T-helper 1 cell treated with Interleukin-12 subunit alpha and Interleukin-12 subunit beta and Interleukin-4 antibody, amounts not matched to agents 30 ng/mL and 1 ng/mL, for 36 hours (primary cell): ENCODE data around the gene PLXNC1. TPM values are rescaled to one million over a fixed set of nuclear protein-coding genes. Genes with fewer than 3 reads are reported as not detected.

ENCODE experiments used
- intact Hi-C: fragments of 100-400 bp; cut with micrococcal nuclease; formaldehyde crosslinking; loops from one replicate; pipeline ENCODE4 v1.15.1; 2024
- total RNA-seq: library from RNA; stranded (reverse); gene quantifications from 2 replicates; pipeline ENCODE4 v1.2.3, GENCODE V29; 2022

Gene PLXNC1
- total RNA-seq, 1 donor from 2014 or later = 38.7 TPM

DNA sequence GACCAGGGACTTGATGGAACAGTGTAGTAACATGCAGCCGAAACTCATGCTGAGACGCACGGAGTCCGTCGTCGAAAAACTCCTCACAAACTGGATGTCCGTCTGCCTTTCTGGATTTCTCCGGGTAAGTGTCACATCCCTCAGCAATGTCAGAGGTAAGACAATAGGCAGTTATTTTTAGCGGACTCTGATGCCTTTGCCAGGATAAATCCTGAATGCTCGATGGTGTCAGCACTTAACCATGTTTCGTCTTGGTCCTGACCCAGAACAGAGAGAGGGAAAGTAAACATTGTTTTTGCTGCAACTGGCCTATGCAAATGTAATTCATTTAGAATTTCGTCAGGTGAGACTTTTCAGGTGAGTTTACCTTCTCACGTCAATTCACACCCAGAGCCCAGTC is 112.3 kb downstream of the PLXNC1 start:
- intact Hi-C loops = loop anchor here (5.0 to 10.0 kb wide), 3 partner anchors 112 to 583 kb away; partner anchors contain the start of gene CRADD

DNA sequence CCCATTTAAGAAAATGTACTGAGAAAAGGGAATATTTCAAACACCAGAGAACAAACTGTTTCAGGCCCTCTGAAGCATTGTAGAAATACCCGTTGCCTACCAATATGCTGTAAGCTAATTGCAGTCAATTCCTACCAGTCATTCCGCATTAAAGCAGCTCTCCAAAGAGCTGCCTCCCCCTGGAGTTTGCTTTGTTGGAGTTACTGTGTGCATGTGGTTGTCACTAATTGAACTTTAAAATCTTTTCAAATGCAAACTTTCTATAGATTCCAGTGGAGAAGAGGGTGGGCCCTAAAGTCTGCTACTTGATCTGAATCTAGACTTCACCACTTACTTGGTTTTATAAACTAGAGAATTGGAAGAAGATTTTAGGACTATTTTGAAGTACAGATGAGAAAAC is 112.7 kb downstream of the PLXNC1 start:
- intact Hi-C loops = loop anchor here (5.0 to 10.0 kb wide), 3 partner anchors 111 to 584 kb away; partner anchors contain the start of gene CRADD

DNA sequence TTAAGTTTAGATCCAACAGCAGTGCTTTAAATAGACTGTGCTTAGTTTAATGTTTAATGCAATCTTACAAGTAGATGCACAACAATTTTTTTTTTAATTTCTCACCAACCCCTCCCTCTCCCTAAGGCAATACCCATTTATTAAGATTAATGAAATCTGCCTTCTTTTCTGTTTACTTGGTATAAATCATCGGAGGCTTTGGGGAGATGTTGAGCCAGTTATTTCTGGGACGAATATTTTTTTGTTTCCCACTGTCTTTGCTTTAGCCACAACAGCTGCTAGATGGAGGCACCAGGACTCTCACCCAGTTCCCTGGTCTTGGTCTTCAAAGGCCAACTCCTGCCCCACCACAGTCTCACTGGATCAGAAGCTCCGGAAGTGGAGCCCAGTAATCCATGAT is 113.4 kb downstream of the PLXNC1 start:
- intact Hi-C loops = loop anchor here (2.0 to 10.0 kb wide), 4 partner anchors 65 to 584 kb away; partner anchors contain the start of gene CRADD

DNA sequence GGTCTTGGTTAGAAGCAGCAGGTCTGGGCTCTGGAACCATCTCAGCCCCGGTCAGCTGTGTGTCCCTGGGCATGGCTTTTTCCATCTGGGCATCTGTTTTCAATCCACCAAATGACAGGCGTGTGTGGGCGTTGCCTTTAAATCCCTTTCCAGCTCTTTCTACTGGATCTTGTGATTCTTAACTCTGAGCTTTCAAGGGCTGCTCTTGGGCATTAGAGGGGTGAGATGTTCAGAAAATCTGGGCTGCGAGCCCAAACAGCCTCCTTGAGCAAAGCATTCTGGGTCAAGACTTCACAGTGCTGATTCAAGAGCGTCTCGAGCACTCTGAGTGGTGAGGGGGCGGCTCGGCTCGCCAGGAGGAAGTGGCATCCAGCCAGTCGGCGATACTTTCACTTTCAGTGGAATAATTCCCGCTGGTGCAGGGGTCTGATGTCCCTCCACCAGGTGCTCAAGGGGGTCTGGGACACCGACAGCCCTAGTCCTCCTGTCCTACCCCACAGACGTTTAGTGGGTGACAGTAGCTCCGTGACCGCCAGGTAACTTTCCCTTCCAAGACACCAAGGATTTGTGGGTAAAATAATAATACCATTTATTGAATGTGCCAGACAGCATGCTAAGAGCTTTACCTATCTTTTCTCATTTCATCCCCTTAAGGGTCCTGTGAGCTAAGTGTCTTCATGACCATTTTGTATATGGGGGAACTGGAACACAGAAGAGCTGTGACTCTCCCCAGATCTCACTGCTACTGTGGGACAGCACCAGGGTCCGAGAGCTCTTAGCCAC is 114.0 kb downstream of the PLXNC1 start:
- intact Hi-C loops = loop anchor here (1.0 to 10.0 kb wide), 9 partner anchors 18 to 585 kb away; partner anchors contain the start of genes CEP83, CRADD and PLXNC1

DNA sequence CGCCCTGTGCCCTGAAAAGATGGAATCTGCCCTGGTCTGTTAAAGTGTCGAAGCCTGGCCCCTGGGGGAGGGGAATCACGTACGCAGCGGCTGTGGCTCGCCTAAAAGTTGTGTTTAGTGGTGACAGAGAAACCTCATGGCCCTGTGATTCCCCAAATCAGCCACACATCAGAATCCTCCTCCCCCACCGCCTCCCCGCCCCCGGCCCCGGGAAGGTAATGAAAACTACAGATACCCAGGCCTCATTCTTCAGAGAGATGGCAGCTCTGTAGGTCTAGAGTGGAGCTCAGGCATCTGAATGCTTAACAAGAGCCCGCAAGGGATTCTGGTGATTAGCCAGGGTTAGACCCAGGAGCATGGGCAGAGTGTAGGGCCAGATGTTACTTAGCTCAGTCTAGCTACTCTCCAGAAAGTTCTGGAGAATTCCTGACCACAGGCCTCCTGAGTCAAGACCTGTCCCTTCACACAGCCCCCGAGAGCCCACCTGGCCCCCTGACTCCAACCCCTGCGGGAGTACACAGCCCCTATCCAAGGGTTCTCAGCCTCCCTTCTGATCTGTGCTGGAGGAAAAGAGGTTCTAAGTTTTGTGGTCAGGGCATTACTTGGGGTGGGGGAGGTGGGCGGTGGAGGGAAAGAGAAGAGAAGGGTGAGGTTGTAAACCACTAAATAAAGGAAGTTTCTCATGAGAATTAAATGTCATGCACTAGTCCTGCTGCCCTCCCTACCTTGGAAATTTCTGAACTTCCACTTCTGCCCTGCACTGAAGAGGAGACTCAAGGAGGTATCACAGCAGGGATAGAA is 114.8 kb downstream of the PLXNC1 start:
- intact Hi-C loops = loop anchor here (1.0 to 10.0 kb wide), 9 partner anchors 19 to 586 kb away; partner anchors contain the start of genes CEP83, CRADD and PLXNC1

DNA sequence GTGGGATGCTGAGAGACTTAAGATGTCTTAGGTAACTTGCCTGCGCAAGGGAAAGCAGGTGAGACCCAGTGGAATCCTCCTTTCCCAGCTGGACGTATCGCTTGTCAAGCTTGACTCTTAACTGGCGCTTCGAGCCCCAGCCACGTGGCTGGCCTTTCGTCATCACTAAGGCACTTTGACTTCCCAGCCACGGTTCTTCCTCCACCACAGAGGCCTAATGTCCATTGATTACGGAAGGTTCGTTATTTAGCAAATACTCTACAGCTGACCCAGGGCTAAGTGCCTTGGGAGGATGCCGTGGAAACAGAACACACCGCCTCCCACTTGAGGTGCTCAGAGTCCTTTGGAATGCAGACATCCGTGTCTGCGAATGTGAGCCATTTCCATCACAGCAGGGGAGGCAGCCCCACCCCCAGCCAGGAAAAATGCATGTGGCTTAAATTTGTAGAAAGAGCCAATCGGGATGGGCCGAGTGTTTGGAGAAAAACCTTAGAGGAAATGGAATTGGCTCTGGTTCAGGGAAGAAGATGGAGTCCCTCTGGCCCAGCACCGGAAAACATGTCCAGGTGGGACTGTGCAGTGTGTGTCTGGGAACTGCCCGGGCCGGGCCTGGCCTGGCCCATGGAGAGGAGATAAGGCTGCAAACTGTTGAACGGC is 115.7 kb downstream of the PLXNC1 start:
- intact Hi-C loops = loop anchor here (1.0 to 10.0 kb wide), 9 partner anchors 20 to 587 kb away; partner anchors contain the start of genes CEP83, CRADD and PLXNC1

DNA sequence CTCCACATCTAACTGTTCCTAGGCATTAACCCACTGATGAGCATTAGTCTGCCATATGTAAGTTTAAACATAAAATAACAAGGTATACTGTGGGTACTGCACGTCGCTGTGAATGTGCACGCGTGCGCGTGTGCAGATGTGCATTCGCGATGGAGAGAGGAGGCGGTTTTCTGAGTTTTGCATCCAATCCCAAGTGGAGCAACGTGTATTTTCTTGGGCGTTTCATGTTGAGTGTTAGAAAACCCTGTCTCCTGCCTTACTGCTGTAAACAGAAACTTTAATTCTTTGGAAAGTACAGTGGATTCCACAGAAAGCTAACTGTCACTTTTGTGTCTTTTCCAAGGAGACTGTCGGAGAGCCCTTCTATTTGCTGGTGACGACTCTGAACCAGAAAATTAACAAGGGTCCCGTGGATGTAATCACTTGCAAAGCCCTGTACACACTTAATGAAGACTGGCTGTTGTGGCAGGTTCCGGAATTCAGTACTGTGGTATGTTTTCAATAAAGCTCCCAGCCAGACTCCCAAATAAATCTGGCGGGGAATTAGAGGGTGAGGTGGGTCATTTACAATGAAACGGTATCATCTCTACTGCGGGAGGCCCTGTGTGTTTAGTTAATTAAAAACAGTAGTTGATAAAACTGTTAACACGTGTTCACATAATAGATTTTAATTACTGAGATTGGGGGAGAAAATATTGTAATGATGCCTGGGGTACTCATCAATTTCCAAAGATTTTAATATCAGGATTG is 116.5 kb downstream of the PLXNC1 start:
- intact Hi-C loops = loop anchor here (5.0 to 10.0 kb wide), 3 partner anchors 107 to 588 kb away; partner anchors contain the start of gene CRADD

DNA sequence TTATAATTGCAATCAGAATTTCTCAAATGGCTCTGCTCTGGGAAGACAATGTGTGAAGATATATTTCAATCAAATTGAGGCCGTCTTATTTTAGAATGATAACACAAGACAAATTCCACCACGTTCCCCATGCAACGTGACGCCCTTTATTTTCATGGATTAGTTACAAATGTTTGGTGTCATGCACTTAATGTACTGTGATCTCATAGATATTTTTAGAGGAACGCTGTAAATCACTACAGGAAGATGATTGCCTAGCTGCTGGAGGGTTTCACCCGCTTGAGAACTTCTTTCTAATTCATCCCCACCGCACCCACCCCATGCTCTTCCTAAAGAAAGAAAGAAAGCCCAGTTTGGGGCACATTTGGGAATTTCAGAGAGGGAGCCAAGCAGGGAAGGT is 117.2 kb downstream of the PLXNC1 start:
- intact Hi-C loops = loop anchor here (10.0 kb wide), 1 partner anchor 499 kb away; no protein-coding TSS in a partner anchor

DNA sequence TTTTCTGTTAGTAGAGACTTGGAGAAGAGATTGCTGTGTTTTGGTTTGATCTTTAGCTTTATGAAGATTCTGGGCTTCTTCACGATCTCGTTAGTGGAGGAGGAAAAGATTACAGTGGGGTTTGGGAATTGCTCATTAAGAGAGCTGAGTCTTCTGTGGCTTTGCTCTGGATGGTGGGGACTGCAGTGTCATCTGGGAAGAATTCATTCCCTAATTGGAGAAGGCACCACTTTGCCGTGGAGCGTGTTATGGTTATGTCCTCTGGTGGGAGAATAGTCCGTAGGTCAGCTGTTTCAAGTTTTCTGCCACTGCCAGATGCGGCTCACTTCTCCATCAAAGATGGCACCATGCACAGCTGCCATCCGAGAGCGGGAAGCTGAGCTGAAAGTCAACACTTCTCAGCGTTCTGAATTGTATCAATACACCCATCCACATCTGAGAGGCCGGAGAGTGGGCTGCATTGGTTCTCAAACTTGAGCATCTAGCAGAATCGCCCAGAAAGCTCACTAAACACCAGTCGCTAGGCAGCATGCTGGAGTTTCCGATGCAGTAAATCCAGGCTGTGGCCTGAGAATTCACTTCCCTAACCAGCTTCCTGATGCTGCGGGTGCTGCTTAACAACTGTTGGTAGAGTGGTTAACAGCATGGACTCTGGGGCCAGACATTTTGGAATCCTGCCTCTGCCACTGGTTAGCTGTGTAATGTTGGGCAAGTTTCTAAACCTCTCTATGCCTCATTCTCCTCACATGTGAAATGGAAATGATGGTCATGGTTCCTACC is 117.8 kb downstream of the PLXNC1 start:
- intact Hi-C loops = loop anchor here (10.0 kb wide), 1 partner anchor 499 kb away; no protein-coding TSS in a partner anchor

DNA sequence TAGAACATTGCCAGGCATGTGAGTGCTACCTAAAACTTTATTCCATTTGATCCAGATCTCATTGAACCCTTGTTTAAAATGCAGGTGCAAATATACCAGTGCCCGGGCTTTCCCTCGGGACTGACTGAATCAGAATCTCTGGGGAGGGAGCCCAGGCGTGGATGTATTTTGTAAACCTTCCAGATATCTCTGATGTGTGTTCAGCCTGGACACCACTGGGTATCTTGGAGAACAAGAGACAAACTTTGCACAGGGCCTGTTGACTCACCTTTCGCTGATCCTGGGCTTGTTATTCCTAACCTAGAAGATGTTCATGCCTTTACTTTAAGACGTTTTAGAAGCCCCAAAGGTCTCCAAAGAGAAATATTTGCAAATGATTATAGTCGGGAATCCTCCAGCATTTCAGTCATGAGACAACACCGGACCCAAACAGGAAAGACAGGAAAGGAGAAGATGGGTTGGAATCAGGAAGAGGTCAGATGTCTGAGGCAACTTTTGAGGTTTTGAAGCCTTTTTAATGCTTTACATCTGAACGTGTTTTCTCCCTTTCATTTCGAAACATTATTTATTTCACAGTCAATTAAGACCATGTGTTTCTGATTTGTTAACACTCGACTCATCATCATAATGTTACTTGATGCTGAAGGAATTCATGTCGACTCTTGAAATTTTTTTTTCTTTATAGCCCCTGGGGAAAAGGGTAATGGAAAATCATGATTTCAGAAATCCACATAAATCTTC is 118.6 kb downstream of the PLXNC1 start:
- intact Hi-C loops = loop anchor here (10.0 kb wide), 1 partner anchor 498 kb away; no protein-coding TSS in a partner anchor

DNA sequence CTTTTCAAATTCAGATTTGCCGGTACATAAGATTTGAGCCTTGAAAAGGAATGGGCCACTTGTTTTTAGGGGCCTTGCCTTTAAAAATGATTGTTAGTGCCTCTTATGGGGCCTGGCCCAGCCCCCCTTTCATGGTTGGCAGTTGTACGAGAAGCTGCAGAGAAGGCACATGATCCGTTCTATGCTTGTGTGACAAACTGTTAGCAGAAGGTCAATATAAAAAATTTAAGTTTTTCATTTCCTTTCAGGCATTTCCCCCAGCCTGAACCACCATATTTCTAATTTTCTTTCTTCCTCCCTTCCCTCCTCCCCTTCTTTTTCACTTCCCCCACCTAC is 119.1 kb downstream of the PLXNC1 start:
- intact Hi-C loops = loop anchor here (10.0 kb wide), 1 partner anchor 497 kb away; no protein-coding TSS in a partner anchor

DNA sequence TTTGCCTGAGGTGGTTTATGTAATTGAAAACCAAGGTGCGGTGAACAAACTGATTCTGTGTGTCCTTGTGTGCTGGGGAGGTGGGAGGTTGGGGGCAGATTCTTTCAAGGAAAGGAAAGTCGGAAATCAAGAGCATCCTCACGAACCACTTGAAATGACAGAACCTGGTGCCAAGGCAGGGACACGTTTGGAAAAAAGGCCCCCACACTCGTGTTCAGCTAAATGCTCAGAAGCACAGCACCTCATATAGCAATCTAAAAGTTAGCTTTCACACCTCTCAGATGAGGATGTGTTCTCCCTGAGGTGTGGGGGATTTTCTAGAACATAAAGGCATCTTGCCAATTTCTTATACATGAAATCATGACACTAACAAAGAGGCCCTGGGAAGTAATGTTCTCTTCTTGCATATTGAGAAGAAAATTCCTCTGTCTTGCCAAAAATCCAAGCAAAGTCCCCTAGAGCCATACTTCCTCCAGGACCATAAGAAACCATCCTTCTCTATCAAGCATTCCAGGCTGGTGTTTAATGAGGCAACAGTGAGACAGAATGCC is 119.6 kb downstream of the PLXNC1 start:
- intact Hi-C loops = loop anchor here (10.0 kb wide), 1 partner anchor 497 kb away; no protein-coding TSS in a partner anchor

DNA sequence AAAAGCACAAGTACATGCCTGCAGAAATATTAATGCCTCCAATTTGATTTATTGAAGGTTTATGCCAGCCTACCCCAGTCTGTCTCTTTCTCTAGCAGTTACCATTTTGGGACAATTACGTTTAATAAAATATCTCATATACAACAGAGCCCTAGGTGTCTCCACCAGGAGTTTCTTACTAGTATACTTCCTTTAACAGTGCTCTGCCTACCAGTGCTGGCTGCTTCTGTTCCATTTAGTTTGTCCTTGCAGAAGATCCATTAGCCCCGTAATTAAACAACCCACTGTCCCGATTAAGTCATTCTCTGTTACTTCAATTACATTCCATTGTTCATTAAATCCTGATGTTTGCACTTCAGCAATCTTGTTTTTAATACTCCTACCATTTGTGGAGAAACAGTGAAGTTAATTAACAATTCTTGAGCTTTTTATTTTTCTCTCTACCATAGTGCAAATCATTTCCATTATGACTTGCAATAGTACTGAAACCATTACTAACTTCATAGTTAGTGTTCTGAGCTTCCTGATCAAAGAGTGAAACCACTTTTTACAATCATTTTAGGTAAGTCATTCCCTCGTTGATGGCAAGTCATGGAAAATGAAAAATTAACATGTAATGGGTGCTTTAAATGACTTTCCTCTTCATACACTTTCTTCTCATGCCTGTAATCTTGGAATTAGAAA is 121.1 kb downstream of the PLXNC1 start:
- intact Hi-C loops = loop anchor here (10.0 kb wide), 1 partner anchor 495 kb away; no protein-coding TSS in a partner anchor

DNA sequence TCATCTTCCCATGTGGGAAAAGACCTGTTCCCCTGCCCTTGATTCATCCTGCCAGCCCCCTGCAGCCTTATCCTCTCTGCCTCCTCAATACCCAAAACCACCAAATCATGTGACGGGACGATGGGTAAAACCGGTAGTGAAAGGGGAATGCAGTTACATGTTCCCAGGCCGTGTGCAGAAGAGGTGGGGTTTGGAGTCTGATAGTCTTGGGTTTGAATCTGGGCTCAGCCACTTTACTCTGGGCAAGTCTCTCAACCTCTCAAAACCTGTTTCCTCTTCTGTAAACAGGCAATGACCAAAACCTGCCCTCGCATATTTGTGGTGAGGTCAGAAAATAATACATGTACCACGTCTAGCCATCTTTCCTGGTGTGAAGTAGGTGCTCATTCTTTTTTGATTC is 123.0 kb downstream of the PLXNC1 start:
- intact Hi-C loops = no loop called here

DNA sequence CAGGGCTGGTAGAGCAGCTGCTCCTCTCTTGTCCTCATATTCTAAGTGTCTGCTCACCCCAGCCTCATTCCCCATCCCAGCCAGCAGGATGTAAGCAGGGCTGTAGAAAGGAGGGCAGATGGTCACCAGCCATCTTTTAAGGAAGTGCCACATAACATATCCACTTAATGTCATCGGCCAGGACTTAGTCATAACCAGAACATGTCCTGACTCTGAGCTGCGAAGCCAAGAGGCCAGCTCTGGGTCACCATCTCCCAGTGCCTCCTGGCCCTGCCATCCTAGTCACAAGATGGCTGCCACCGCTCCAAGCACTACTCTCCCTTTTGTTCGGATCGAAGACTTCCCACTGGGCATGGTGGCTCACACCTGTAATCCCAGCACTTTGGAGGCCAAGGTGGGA is 123.9 kb downstream of the PLXNC1 start:
- intact Hi-C loops = no loop called here

DNA sequence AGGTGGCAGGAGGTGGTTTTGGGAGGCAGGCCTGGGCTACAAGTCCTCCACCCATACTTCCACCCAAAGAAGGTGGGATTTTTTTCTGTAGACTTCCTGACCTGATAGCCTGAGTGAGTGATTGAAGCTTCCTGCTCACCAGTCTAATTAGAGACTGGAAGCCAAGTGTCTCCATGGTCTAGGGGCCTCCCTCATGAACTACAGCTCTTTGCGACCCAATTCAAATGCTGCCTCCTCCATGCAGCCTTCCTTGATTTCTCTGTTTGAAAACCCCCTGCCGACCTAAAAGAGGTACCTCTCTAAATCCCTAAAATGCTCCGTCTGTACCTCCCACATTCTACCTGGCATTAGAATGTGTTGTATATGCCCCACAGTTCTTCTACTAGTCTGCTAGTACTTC is 124.9 kb downstream of the PLXNC1 start:
- intact Hi-C loops = no loop called here

DNA sequence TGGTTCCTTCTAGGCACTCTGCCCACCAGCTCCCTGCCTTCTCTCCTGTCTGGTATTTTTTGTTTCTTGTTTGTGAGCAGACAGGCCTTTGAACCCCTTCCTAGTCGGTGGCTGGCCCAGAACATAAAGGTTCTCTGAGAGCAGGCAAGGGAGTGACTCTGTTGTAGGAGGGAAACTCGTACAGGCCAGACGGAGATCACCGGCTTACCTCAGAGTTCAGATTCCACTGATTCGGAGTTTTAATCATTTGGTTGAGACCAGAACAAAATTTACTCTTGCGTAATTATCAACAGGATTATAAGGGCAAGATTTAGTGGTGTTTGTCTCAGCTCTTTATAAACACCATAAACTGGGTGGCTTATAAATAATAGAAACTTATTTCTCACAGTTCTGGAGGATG is 128.3 kb downstream of the PLXNC1 start:
- intact Hi-C loops = no loop called here

DNA sequence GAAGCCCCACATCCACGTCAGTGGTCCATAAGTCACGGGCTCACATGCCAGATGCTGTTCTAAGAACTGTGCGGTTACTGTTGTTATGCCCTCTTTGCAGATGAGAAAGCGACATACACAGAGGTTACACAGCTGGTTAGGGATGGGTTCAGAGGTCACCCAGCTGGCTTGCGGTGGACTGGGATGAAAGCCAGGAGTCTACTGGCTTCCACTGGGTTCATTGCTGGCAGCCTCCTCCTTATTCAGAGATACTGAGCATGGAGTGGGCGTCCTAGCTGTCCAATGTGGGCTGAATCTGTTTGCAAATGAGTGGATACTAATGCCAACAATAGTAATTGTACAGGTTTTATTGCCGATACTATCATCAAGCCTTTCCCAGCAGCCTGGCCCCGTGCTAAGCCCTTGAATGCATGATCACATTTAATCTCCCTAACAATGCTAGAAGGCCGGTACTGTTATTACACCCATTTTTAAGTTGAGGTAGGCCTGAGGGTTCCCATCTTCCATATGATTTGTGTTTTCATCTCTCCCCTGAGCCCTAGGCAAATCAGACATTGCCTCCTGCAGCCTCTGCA is 129.1 kb downstream of the PLXNC1 start:
- intact Hi-C loops = no loop called here
